ENCODE data around the gene ATP6V0E2. TPM values are rescaled to one million over a fixed set of nuclear protein-coding genes. Genes with fewer than 3 reads are reported as not detected.
"Not testable (repeated sequence)": the region's sequence is repeated elsewhere in the genome, so short reads cannot be mapped to it uniquely, and the experiment has no call there.

ATP6V0E2 gene
- total RNA-seq, result 50.2 and 54.3 TPM in 2 replicates

DNA sequence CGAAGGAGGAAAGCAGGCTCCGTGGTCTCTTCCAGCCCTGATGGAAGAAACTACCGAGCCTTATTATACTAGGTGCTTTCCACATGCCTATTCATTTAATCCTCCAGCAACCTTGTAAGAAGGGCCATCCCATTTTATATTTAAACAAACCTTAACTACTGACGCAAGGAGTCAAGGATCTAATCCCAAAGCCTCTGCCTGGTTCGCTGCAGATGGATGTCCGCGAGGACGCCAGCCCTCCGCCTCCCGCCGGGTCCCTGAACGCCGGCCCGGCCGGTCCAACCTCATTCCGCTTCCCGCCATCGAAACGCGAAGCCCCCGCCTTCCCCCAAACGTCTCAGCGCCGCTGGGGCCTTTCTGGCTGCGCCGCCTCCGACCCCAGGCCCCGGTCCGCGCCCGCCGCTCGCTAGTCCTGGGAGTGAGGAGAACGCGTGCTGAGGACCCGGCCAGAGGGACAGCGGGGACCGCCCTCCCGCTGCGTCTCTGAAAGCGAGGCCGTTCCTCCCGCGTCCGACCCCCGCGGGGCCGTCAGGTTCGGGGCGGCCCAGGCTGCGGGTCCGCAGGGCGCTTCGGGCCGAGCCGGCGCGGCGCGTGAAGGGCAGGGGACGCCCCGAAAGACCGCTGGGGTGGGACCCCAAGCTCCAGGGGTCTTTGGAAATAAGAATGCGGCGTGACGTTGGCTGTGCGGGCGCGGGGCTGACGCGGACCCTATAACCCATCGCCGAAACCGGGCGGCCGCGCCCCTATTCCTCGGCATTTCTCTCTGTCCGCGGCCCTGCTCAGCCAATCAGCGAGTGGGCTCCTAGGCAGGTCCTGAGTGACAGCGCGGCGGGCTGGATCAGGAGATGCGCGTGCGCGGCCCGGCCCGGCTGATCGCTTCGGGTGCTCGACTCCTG is at the start of gene ATP6V0E2:
Gene ATP6V0E2, plus strand, starts transcription at position 896 of the 896 bp plus-strand sequence. CDS start 97 bp downstream, outside the sequence.
- intact Hi-C loops (cut with micrococcal nuclease), result loop anchor here (1.0 to 10.0 kb wide), 7 partner anchors 35 to 1176 kb away; partner anchors contain the start of genes ACTR3C, CUL1, GIMAP5 and LRRC61
- Mint-ChIP-seq H3K4me3 (ENCODE audit: low read depth) (peak within 1 kb of the TSS; percentile 89), H3K4me1 (ENCODE audit: low read depth) (peaks cover 57% of the 10 kb centered on the region), H3K27ac (peak within 1 kb of the TSS; percentile 90), H3K36me3 (ENCODE audit: low read depth) (peaks cover 28% of the 10 kb centered on the region), H3K9me3 (no peaks in the 10 kb centered on the region), H3K27me3 (ENCODE audit: low read depth) (no peaks in the 10 kb centered on the region)
- peak; percentile 91 for DNase-seq (ENCODE audit: low spot score)

GRCh38 chr7:149824301-149824741 is 49.4 kb upstream of the ATP6V0E2 start:
- H3K27me3 Mint-ChIP-seq (ENCODE audit: low read depth), result no peaks in the 10 kb centered on the region
- no peak for DNase-seq (ENCODE audit: low spot score)
- H3K27ac Mint-ChIP-seq, result no peak overlapping the region
- intact Hi-C loops (cut with micrococcal nuclease), result no loop called here
- H3K4me1 Mint-ChIP-seq (ENCODE audit: low read depth), result no peaks in the 10 kb centered on the region
- no peaks in the 10 kb centered on the region for H3K36me3 Mint-ChIP-seq (ENCODE audit: low read depth)
- H3K9me3 Mint-ChIP-seq, result no peaks in the 10 kb centered on the region
- no peak overlapping the region for H3K4me3 Mint-ChIP-seq (ENCODE audit: low read depth)

GRCh38 chr7:149824748-149825566 is 48.8 kb upstream of the ATP6V0E2 start:
- H3K4me3 Mint-ChIP-seq (ENCODE audit: low read depth), result no peak overlapping the region
- no peak overlapping the region for H3K27ac Mint-ChIP-seq
- H3K9me3 Mint-ChIP-seq, result no peaks in the 10 kb centered on the region
- no peaks in the 10 kb centered on the region for H3K27me3 Mint-ChIP-seq (ENCODE audit: low read depth)
- H3K36me3 Mint-ChIP-seq (ENCODE audit: low read depth), result no peaks in the 10 kb centered on the region
- no peak for DNase-seq (ENCODE audit: low spot score)
- intact Hi-C loops (cut with micrococcal nuclease), result no loop called here
- no peaks in the 10 kb centered on the region for H3K4me1 Mint-ChIP-seq (ENCODE audit: low read depth)

DNA sequence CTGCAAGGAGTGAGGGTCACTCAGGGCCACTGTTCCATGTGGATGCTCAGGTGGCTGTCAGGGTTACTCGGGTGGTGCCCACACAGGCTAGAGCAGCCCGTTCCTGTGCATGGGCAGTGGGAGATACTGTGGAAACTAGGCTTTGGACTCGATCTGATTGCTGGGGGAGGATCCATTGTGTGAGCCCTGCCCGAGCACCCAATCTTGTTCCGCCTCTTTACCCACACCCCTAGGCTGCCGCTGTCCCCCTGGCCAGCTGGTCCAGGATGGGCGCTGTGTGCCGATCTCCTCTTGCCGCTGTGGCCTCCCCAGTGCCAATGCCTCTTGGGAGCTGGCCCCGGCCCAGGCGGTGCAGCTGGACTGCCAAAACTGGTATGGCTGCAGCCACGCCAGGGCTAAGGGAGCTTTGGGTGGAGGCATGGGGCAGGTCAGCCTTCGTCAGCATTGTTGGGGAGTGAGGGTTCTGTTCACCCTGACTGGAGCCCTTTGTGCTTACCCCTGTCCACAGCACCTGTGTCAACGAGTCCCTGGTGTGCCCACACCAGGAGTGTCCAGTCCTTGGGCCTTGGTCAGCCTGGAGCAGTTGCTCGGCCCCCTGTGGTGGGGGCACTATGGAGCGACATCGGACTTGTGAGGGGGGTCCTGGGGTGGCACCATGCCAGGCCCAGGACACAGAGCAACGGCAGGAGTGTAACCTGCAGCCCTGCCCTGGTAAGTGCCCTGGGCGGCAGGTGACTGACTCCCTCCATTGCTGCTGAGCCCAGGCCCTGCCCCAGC is 48.0 kb upstream of the ATP6V0E2 start:
- Mint-ChIP-seq H3K9me3 (no peaks in the 10 kb centered on the region), H3K4me1 (ENCODE audit: low read depth) (no peaks in the 10 kb centered on the region), H3K36me3 (ENCODE audit: low read depth) (no peaks in the 10 kb centered on the region), H3K4me3 (ENCODE audit: low read depth) (no peak overlapping the region), H3K27ac (no peak overlapping the region), H3K27me3 (ENCODE audit: low read depth) (no peaks in the 10 kb centered on the region)
- DNase-seq (ENCODE audit: low spot score), result no peak
- intact Hi-C loops (cut with micrococcal nuclease), result no loop called here

DNA sequence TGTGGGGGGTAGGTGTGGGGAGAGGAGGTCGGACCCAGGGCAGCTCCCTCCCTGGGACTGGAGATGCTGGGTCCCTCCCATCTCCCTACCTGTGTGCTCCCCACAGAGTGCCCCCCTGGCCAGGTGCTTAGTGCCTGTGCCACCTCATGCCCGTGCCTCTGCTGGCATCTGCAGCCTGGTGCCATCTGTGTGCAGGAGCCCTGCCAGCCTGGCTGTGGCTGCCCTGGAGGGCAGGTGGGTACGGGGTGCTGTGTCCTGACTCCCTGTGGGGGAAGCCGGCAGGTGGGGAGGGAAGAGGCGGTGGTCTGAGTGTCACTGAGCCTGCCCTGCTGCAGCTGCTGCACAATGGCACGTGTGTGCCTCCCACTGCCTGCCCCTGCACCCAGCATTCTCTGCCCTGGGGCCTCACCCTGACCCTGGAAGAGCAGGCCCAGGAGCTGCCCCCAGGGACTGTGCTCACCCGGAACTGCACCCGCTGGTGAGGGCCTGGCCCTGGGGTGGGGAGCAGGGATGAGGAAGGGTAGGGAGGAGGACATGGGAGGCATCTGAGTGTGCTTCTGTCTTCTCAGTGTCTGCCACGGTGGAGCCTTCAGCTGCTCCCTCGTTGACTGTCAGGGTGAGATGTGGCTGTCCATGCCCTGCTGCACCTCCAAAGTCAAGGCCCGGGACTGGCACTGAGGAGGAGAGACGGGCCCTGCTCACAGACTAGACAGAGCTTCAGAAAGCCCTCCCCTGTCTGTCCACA is 47.3 kb upstream of the ATP6V0E2 start:
- Mint-ChIP-seq H3K4me1 (ENCODE audit: low read depth) (no peaks in the 10 kb centered on the region), H3K27ac (no peak overlapping the region), H3K27me3 (ENCODE audit: low read depth) (no peaks in the 10 kb centered on the region), H3K36me3 (ENCODE audit: low read depth) (no peaks in the 10 kb centered on the region), H3K9me3 (no peaks in the 10 kb centered on the region), H3K4me3 (ENCODE audit: low read depth) (no peak overlapping the region)
- DNase-seq (ENCODE audit: low spot score), result no peak
- intact Hi-C loops (cut with micrococcal nuclease), result no loop called here

GRCh38 chr7:149827089-149827981 is 46.4 kb upstream of the ATP6V0E2 start:
- no peak for DNase-seq (ENCODE audit: low spot score)
- Mint-ChIP-seq H3K4me1 (ENCODE audit: low read depth) (no peaks in the 10 kb centered on the region), H3K4me3 (ENCODE audit: low read depth) (no peak overlapping the region), H3K27ac (no peak overlapping the region), H3K9me3 (no peaks in the 10 kb centered on the region), H3K36me3 (ENCODE audit: low read depth) (no peaks in the 10 kb centered on the region), H3K27me3 (ENCODE audit: low read depth) (peaks cover 2% of the 10 kb centered on the region)
- intact Hi-C loops (cut with micrococcal nuclease), result no loop called here

DNA sequence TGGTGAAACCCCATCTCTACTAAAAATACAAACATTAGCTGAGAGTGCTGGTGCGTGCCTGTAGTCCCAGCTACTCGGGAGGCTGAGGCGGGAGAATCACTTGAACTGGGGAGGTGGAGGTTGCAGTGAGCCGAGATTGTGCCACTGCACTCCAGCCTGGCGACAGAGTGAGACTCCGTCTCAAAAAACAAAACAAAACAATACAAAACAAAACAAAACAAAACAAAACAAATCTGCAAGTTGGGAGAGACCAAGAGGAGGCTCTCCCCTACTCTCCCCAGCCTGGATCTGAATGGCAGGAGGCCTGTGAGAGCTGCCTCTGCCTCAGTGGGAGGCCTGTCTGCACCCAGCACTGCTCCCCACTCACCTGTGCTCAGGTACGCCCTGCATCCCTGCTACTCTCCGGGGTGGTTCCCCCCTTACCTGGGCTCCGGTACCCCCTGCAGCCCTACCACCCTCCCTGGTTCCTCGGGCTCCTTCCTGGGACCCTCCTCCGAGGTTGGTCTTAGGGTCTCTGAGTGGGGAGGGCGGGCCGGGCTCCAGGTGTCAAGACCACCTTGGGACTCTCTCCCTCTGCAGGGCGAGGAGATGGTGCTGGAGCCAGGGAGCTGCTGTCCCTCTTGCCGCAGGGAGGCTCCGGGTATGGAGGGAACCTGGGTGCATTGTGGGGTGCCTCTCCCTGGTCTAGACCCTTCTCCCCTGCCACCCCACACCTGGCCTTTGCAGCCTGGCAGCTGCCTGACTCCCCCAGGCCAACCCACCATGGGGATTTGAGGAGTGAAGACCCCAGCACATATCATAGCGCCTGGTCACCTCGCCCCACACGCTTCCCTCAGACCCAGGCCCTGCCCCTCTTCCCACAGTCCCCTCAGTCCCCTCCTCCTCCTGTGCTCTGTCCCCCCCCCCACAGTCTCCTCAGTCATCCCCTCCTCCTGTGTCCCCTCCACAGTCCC is 45.1 kb upstream of the ATP6V0E2 start:
- no peak for DNase-seq (ENCODE audit: low spot score)
- intact Hi-C loops (cut with micrococcal nuclease), result no loop called here
- Mint-ChIP-seq H3K27ac (no peak overlapping the region), H3K9me3 (no peaks in the 10 kb centered on the region), H3K27me3 (ENCODE audit: low read depth) (peaks cover 4% of the 10 kb centered on the region), H3K36me3 (ENCODE audit: low read depth) (no peaks in the 10 kb centered on the region), H3K4me1 (ENCODE audit: low read depth) (no peaks in the 10 kb centered on the region), H3K4me3 (ENCODE audit: low read depth) (no peak overlapping the region)

- H3K9me3 Mint-ChIP-seq; H3K4me3 Mint-ChIP-seq (ENCODE audit: low read depth); H3K27ac Mint-ChIP-seq; H3K4me1 Mint-ChIP-seq (ENCODE audit: low read depth); H3K36me3 Mint-ChIP-seq (ENCODE audit: low read depth); DNase-seq (ENCODE audit: low spot score); intact Hi-C loops (cut with micrococcal nuclease): not testable (repeated sequence)
- peaks cover 15% of the 10 kb centered on the region for H3K27me3 Mint-ChIP-seq (ENCODE audit: low read depth)
Measured at GRCh38 chr7:149830527-149830926, 43.2 kb upstream of the ATP6V0E2 start.

GRCh38 chr7:149830997-149831740 is 42.6 kb upstream of the ATP6V0E2 start:
- peaks cover 15% of the 10 kb centered on the region for H3K27me3 Mint-ChIP-seq (ENCODE audit: low read depth)
- H3K36me3 Mint-ChIP-seq (ENCODE audit: low read depth), result no peaks in the 10 kb centered on the region

GRCh38 chr7:149831741-149832219 is 42.0 kb upstream of the ATP6V0E2 start:
- Mint-ChIP-seq H3K27me3 (ENCODE audit: low read depth) (peaks cover 15% of the 10 kb centered on the region), H3K4me1 (ENCODE audit: low read depth) (no peaks in the 10 kb centered on the region), H3K9me3 (no peaks in the 10 kb centered on the region), H3K36me3 (ENCODE audit: low read depth) (no peaks in the 10 kb centered on the region), H3K4me3 (ENCODE audit: low read depth) (no peak overlapping the region), H3K27ac (no peak overlapping the region)
- no peak for DNase-seq (ENCODE audit: low spot score)
- intact Hi-C loops (cut with micrococcal nuclease), result no loop called here

More at GRCh38 chr7:149830997-149831740, 42.6 kb upstream of the ATP6V0E2 start:
- no peak overlapping the region for H3K4me3 Mint-ChIP-seq (ENCODE audit: low read depth)
- DNase-seq (ENCODE audit: low spot score), result no peak
- intact Hi-C loops (cut with micrococcal nuclease), result no loop called here
- H3K4me1 Mint-ChIP-seq (ENCODE audit: low read depth), result no peaks in the 10 kb centered on the region
- H3K27ac Mint-ChIP-seq, result no peak overlapping the region
- H3K9me3 Mint-ChIP-seq, result no peaks in the 10 kb centered on the region

Data from activated T-helper 2 cell treated with anti-CD3 and anti-CD28 coated beads, Interferon-gamma antibody, Interleukin-2, Interleukin-4, amounts not matched to agents 10 μg/mL and 5 μg/mL and 100 μg/mL, durations not matched to agents 14 hours and 24 hours and 36 hours (primary cell).